Uterus (tissue), 4 donors: Measurements from ENCODE around the gene GRIA1. TPM values are rescaled to one million over a fixed set of nuclear protein-coding genes. Genes with fewer than 3 reads are reported as not detected.

Source experiments
- DNase-seq, 2 donors: peaks; one replicate each; pipeline ENCODE4 v3.0.0-alpha.2; 2019 to 2020
- H3K27ac ChIP-seq, 2 donors: fragments of 200-600 bp; sonication (generic); 1 replicate in 1 of 2; 2 replicates in 1 of 2; pipeline ENCODE4 v1.5.1; 2016 to 2018
- H3K27me3 ChIP-seq, 2 donors: fragments of 200-600 bp; sonication (generic); one replicate each; pipeline ENCODE4 v1.5.1; 2018 to 2019; ENCODE audit warnings: control low read depth in 1 of 2
- H3K36me3 ChIP-seq, 2 donors: fragments of 200-600 bp; sonication (generic); one replicate each; pipeline ENCODE4 v1.5.1; 2019; ENCODE audit warnings: control low read depth in 1 of 2
- H3K4me1 ChIP-seq, 2 donors: fragments of 200-600 bp; sonication (generic); one replicate each; pipeline ENCODE4 v1.5.1; 2018 to 2019; ENCODE audit warnings: control low read depth in 1 of 2
- H3K4me3 ChIP-seq, 2 donors: fragments of 200-600 bp; sonication (generic); 1 replicate in 1 of 2; 2 replicates in 1 of 2; pipeline ENCODE4 v1.5.1; 2018 to 2019; ENCODE audit warnings: mild to moderate bottlenecking in 1 of 2
- H3K9me3 ChIP-seq, 2 donors: fragments of 200-600 bp; sonication (generic); one replicate each; pipeline ENCODE4 v1.5.1; 2019; ENCODE audit warnings: control low read depth in 1 of 2
- POLR2A ChIP-seq, 2 donors: fragments of 450-650 bp; IDR thresholded peaks; one replicate each; pipeline ENCODE4 v1.6.1; 2016; ENCODE audit warnings: antibody characterized with exemption in 2 of 2, mild to moderate bottlenecking in 1 of 2, moderate library complexity in 1 of 2
- intact Hi-C: fragments of 100-400 bp; cut with DNase I; formaldehyde crosslinking; loops from one replicate; pipeline ENCODE4 v1.15.1; 2023; ENCODE audit warnings: low total_unique reads
- total RNA-seq, 4 donors: library from RNA; depleted of rRNA in 3 of 4; stranded (reverse); fragments of >200 nt in 3 of 4; gene quantifications; one replicate each; pipeline versions ENCODE4 v1.1.0 to v1.2.4, GENCODE V29; 2014 to 2023
- TF ChIP-seq, protein P1 (sequence below), 4 experiments: fragments of 200-600 bp in 2 of 4; fragments of 450-650 bp in 2 of 4; sonication (generic) in 2 of 4; IDR thresholded peaks; one replicate each; pipeline ENCODE4 v1.5.1; 2016 to 2019; ENCODE audit warnings: antibody characterized with exemption in 4 of 4, mild to moderate bottlenecking in 2 of 4, moderate library complexity in 1 of 4
- donor health status: DM: yes; HTN: yes; CAD: no.

GRIA1 gene
- total RNA-seq, 4 donors from 2014 or later = 0.37 to 24.1 (median 1.5) TPM; not detected in 1

DNA sequence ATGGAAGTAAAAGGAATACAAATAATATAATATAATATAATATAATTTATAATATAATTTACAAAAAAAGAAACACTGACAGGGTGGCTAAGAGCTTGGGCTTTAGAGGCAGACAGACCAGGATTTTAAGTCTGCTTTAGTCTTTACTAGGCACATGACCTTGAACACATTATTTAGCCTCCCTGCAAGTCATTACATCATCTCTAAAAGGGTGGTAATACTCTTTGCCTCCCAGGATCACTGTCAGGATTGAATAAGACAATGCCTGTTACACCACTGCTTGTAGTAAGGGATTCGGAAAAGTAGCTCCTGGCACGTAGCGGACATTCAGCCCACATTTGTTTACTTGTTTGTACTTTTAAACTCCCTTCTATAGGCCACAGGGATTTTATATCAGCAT lies 199.8 kb downstream of the GRIA1 start:
- H3K36me3 ChIP-seq = no peaks in the 10 kb centered on the region
- H3K9me3 ChIP-seq = no peaks in the 10 kb centered on the region
- no peaks in the 10 kb centered on the region for H3K27me3 ChIP-seq
- TF ChIP-seq, protein P1, sequence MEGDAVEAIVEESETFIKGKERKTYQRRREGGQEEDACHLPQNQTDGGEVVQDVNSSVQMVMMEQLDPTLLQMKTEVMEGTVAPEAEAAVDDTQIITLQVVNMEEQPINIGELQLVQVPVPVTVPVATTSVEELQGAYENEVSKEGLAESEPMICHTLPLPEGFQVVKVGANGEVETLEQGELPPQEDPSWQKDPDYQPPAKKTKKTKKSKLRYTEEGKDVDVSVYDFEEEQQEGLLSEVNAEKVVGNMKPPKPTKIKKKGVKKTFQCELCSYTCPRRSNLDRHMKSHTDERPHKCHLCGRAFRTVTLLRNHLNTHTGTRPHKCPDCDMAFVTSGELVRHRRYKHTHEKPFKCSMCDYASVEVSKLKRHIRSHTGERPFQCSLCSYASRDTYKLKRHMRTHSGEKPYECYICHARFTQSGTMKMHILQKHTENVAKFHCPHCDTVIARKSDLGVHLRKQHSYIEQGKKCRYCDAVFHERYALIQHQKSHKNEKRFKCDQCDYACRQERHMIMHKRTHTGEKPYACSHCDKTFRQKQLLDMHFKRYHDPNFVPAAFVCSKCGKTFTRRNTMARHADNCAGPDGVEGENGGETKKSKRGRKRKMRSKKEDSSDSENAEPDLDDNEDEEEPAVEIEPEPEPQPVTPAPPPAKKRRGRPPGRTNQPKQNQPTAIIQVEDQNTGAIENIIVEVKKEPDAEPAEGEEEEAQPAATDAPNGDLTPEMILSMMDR (IDR thresholded peaks at IDR 0.05) = no peak
- TF ChIP-seq POLR2A (IDR thresholded peaks at IDR 0.05) = no peak
- DNase-seq = no peak
- no peak overlapping the region for H3K4me3 ChIP-seq
- intact Hi-C loops = no loop called here
- H3K27ac ChIP-seq = no peak overlapping the region
- no peaks in the 10 kb centered on the region for H3K4me1 ChIP-seq

DNA sequence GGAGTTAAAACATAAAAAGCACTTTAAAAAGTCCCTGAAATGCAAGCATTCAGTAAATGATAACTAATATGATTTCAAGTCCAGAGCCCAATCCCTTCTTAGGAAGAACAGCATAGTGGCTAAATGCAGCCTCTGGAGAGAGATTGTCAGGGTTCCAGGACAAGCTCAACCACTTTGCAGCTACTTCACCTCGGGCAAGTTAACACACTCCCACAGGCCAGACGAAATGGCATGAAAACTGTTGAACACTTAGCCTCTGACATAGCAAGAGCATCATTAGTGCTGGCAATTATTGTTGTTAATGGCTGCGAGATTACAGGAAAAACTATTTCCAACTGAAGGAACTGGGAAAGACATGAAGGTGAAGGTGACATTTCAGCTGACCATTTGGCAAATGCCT lies 205.8 kb downstream of the GRIA1 start:
- no peaks in the 10 kb centered on the region for H3K36me3 ChIP-seq
- no peaks in the 10 kb centered on the region for H3K27me3 ChIP-seq
- TF ChIP-seq, protein P1 (IDR thresholded peaks at IDR 0.05) = no peak
- no peak for TF ChIP-seq POLR2A (IDR thresholded peaks at IDR 0.05)
- no peak overlapping the region for H3K4me3 ChIP-seq
- no peaks in the 10 kb centered on the region for H3K9me3 ChIP-seq
- intact Hi-C loops = no loop called here
- H3K4me1 ChIP-seq = no peaks in the 10 kb centered on the region
- no peak overlapping the region for H3K27ac ChIP-seq
- no peak for DNase-seq

DNA sequence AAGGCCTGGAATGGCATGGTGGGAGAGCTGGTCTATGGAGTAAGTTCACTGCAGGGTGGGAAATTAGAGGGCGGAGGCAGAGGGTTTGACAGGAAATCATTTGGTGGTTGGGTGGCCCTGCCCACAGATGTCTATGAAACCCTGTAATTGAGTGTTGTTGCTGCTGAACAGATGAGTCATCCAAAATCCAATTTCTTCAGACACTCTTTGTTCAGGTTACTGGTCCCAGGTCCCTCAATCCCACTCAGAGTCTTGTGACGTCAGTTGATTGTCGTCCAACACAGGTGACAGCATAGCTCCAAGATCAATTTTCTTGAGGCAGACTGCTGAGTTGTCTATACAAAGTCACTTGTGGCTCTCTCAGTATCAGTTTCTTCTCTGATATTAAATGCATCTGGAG lies 208.6 kb downstream of the GRIA1 start:
- Histone ChIP-seq H3K4me3 (no peak overlapping the region), H3K36me3 (no peaks in the 10 kb centered on the region), H3K4me1 (no peaks in the 10 kb centered on the region), H3K27ac (no peak overlapping the region), H3K27me3 (no peaks in the 10 kb centered on the region), H3K9me3 (no peaks in the 10 kb centered on the region)
- no peak for DNase-seq
- intact Hi-C loops = no loop called here
- TF ChIP-seq, protein P1 (IDR thresholded peaks at IDR 0.05) = no peak
- TF ChIP-seq POLR2A (IDR thresholded peaks at IDR 0.05) = no peak

DNA sequence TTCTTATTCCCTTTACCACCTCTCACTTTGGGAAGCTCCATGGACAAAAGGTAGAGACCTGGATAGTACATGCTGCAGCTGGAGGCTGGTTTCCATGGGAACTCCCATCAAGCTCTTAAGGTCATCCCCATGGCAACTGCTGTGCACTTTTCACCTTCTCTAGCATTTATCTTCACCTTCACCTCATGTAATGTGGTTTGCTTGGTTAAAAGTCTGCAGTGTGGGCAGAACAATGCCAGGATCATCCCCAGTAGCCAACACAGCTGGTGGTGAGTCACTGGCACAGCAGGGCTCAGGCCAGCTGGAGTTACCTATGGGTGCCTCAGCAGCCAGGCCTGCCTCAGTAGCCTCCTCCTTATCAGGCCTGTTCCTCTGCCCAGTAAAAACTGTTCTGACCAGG lies 210.5 kb downstream of the GRIA1 start:
- DNase-seq = no peak
- no peak for TF ChIP-seq POLR2A (IDR thresholded peaks at IDR 0.05)
- TF ChIP-seq, protein P1 (IDR thresholded peaks at IDR 0.05) = no peak
- no peak overlapping the region for H3K4me3 ChIP-seq
- no peak overlapping the region for H3K27ac ChIP-seq
- H3K27me3 ChIP-seq = no peaks in the 10 kb centered on the region
- H3K36me3 ChIP-seq = no peaks in the 10 kb centered on the region
- H3K4me1 ChIP-seq = no peaks in the 10 kb centered on the region
- H3K9me3 ChIP-seq = no peaks in the 10 kb centered on the region
- intact Hi-C loops = no loop called here

DNA sequence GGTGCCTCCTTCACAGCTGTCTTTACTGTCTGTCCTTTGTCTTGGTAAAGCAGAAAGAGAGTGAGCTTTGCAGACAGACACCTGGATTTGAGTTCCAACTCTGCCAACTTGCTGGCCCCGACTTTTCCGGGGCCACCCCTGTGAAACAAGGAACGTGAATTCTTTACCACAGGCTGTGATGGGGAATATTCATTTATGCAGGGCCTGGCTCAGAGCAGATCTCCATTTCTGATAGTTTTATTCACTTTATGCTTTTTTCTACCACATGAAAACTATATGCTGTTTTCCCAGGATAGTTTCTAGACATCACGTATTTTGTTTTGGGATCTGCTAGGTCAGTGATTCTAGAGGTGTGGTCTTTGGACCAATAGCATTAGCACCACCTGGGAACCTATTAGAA lies 211.8 kb downstream of the GRIA1 start:
- H3K27me3 ChIP-seq = no peaks in the 10 kb centered on the region
- DNase-seq = no peak
- TF ChIP-seq, protein P1 (IDR thresholded peaks at IDR 0.05) = no peak
- no peak for TF ChIP-seq POLR2A (IDR thresholded peaks at IDR 0.05)
- intact Hi-C loops = no loop called here
- H3K36me3 ChIP-seq = no peaks in the 10 kb centered on the region
- H3K4me1 ChIP-seq = no peaks in the 10 kb centered on the region
- no peak overlapping the region for H3K27ac ChIP-seq
- no peaks in the 10 kb centered on the region for H3K9me3 ChIP-seq
- no peak overlapping the region for H3K4me3 ChIP-seq
